OCI-M1 (cell line): Measurements from ENCODE around the gene HAX1.
"Not testable (repeated sequence)": the region's sequence is repeated elsewhere in the genome, so short reads cannot be mapped to it uniquely, and the experiment has no call there.

Source experiments
- DNase-seq: peaks from one replicate; lab custom pipeline; 2025; lab: John Stamatoyannopoulos, UW

Gene HAX1

DNA sequence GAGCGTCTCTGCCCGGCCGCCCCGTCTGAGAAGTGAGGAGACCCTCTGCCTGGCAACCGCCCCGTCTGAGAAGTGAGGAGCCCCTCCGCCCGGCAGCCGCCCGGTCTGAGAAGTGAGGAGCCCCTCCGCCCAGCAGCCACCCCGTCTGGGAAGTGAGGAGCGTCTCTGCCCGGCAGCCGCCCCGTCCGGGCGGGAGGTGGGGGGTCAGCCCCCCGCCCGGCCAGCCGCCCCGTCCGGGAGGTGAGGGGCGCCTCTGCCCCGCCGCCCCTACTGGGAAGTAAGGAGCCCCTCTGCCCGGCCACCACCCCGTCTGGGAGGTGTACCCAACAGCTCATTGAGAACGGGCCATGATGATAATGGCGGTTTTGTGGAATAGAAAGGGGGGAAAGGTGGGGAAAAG is 15.2 kb downstream of the HAX1 start:
- DNase-seq: not testable (repeated sequence)

DNA sequence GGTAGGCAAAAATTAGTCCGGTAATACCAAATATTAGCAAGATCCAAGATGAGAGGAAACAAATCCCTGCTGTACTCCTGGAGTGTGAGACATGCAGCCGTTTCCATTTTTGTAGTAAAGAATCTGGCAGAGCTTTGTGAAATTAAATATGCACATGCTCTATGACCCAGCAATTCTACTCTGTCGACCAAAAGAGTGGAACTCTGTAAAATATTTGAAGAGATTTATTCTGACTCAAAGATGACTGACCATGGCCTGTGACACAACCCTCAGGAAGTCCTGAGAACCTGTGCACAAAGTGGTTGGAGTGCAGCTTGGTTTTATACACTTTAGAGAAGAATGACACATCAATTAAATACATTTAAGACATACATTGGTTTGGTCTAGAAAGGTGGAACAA is 16.2 kb downstream of the HAX1 start:
- DNase-seq: no peak

DNA sequence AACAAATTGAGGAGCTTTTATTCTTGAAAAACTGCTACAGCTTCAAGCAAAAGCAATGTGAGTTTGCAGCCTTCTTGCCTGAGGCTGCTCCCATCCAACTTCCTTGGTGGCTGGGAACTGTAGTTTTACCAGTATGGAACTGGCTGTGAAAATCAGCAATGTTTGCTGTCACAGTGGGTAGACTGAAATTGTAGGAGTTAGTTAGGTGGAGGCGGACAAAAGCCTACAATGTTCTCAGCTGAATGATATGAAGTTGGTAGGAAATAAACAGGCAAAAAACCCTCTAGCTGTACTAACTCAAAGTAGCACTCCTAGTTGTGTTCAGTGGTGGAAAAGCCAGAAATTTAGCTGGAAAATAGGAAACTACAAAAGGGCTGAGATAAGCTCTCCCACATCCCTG is 18.5 kb downstream of the HAX1 start:
- no peak for DNase-seq

DNA sequence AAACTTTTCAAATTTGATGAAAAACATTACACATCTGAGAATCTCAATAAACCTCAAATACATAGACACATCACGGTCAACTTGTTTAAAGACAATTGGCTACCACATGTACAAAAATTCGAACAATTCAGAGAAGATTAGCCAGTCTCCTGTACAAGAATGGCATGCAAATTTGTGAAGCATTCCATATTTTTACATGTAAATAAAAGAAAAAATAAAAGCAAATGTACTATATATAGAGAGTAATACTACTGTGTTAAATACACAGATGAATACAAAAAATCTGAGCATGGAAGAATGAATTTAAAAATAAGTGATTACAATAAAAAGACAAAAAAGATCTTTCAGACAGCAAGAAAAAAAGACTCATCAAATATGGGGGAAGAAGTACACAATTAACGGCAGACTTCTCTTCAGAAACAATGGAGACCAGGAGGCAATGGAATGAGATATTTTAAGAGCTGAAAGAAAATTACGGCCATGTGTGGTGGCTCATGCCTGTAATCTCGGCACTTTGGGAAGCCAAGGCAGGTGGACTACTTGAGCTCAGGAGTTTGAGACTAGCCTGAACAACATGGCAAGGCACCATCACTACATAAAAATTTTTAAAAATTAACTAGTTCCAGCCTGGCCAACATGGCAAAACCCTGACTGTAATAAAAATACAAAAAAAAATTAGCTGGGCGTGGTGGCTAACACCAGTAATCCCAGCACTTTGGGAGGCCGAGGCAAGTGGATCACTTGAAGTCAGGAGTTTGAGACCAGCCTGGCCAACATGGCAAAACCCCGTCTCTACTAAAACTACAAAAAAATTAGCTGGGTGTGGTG is 23.2 kb downstream of the HAX1 start:
- DNase-seq: peak; percentile 52

DNA sequence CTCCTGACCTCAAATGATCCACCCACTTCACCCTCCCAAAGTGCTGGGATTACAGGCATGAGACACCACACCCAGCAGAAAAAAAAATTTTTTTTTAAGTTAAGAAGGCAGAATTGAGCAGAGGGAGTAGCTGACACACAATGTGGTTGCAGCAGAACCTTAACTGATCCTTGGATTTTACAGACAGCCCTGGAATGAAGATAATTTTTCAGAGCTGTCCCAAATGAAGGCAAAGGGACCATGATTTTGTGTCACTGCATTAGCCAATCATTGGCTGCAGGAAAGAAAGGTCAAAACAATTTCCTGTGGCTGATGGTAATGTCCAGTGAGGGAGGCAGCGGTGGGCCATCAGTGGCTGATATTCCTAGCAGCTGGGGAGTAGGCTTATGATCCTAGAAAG is 29.2 kb downstream of the HAX1 start:
- DNase-seq: no peak

DNA sequence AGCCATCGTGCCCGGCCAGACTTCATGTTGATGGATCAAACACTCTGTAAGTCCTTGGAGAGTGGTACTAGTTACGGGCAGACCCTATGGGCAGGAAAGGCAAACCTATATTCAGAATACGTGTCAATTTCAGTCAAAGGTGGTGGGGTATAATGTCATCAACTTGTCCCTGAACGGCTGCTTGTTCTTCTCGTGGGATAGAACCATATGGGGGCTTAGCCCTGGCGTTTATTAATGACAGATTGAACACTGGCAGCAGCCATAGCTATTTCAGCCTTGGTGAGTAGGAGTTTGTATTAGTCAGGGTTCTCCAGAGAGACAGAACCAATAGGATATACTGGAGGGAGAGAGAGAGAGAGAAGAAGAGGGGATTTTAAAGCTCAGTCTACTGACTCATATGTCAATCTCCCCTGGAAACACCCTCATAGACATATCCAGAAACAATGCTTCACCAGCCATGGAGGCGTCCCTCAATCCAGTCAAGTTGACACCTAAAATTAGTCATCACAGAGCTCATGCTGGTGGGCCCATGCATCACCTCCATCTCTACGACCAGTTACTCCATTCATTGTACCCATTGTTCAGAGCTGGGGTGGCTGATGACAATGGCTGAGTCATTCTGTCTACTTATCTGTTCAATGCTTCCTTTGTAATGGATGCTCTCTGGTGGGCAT is 32.4 kb downstream of the HAX1 start:
- no peak for DNase-seq

DNA sequence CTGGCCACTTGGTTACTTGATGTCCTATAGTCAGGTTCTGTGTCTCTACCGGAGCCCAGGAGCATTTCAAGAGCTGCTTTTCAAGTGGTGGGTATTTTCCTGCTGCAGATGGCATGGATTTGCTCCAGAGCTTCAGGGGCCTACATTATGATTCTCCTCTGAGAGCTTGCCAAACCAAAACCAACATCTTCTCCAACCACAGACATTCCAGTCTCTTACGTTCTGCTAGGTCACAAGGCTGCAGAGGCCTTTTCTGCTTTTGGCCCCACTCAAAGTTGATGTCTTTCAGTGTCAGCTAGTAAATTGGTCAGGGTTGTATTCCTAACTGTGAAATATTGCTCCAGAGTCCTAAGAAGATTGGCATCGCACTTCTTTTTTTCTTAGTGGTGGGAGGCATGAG is 33.7 kb downstream of the HAX1 start:
- DNase-seq: no peak

DNA sequence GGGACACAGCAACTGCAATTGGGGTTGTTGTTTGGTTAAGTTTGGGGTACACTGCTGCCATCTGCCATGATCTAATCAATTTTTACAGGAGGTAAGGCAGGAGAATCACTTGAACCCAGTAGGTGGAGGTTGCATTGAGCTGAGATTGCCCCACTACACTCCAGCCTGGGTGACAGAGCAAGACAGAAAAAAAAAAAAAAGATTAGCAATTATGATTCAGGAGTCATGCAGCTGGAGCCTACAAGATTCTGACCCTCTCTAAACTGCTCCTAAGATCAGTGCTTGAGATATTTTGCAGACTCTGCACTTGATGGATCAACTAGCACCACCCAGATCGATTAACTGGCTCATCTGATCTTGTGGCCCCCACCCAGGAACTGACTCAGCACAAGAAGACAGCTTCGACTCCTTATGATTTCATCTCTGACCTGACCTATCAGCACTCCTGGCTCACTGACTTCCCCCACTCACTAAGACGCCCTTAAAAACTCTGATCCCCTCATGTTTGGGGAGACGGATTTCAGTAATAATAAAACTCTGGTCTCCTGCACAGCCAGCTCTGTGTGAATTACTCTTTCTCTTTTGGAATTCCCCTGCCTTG is 35.3 kb downstream of the HAX1 start:
- DNase-seq: not testable (repeated sequence)

DNA sequence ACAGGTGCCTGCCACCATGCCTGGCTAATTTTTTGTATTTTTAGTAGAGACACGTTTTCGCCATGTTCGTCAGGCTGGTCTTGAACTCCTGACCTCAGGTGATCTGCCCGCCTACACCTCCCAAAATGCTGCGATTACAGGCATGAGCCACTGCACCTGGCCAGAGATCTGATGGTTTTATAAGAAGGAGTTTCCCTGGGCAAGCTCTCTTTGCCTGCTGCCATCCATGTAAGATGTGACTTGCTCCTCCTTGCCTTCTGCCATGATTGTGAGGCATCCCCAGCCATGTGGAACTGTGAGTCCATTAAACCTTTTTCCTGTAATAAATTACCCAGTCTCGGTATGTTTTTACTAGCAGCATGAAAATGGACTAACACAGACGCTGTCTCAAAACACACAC is 36.7 kb downstream of the HAX1 start:
- DNase-seq: not testable (repeated sequence)

DNA sequence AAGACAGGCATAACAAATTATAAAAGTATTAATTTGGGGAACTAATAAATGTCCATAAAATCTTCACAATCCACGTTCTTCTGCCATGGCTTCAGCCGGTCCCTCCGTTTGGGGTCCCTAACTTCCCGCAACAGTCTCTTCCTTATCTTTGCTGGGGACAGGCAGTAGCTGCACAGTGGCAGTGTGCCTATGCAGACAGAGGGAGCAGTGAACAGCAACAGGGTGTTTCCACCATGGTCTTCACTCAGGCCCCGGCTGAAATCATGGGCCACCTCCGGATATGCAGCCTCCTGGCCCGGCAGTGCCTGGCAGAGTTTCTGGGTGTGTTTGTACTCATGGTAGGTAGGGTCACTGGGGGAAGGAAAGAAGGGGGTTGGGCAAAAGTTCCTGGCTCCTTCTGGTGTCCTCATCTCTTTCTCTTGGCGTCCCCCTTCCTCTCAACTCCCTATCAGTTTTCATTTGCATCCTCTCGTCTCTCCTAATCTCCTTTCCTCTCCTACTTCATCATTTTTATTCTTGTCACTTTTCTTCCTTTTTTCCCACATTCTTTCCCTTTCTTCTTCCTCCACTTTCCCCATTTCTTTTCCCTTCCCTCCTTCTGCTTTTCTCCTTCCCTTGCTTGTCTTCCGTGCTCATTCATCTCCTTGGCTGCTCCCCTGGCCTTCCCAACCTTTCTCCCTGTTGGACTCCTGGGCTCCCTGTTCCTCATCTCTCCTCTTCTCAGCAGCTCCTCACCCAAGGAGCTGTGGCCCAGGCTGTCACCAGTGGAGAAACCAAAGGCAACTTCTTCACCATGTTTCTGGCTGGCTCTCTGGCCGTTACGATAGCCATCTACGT is 40.0 kb downstream of the HAX1 start:
- peak; percentile 33 for DNase-seq

DNA sequence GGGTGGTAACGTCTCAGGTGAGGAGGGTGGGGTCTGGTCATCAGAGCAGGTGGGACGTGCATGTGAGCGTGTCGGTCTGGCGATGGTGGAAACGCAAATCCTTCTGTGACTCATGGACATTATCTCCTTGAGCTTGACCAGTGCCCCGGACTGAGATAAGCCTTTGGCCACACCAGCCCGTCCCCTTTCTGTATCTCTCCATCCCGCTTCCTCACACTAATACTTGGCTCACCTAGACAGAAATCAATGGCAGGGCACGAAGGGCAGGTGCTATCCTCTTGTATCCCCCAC is 40.6 kb downstream of the HAX1 start:
- peak; percentile 50 for DNase-seq

DNA sequence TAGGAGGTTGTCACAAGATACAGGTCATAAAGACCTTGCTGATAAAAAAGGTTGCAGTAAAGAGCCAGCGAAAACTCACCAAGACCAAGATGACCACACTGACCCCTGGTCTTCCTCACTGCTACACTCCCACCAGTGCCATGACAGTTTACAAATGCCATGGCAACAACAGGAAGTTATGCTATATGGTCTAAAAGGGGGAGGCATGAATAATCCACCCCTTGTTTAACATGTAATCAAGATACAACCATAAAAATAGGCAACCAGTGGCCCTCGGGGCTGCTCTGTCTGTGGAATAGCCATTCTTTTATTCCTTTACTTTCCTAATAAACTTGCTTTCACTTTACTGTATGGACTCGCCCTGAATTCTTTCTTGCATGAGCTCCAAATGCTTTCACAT is 41.8 kb downstream of the HAX1 start:
- not testable (repeated sequence) for DNase-seq

DNA sequence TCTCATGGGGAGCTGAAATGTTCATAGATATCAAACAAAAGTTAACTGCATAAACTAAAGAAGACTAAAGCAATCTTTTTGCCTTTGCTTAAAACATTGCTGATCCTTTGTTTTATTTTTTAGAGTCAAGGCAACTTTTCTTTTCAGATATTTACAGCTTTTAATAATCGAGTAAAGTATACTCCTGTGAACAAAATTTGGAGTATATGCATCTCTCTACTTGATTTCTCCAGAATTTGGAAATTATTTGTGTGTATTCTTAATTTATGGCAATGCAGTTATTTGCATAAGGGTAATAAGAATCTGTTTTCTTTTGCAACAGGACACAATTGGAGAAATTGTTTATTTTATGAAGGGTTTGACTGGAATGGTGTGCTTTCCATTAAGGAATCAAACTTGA is 44.3 kb downstream of the HAX1 start:
- DNase-seq: peak; percentile 61

DNA sequence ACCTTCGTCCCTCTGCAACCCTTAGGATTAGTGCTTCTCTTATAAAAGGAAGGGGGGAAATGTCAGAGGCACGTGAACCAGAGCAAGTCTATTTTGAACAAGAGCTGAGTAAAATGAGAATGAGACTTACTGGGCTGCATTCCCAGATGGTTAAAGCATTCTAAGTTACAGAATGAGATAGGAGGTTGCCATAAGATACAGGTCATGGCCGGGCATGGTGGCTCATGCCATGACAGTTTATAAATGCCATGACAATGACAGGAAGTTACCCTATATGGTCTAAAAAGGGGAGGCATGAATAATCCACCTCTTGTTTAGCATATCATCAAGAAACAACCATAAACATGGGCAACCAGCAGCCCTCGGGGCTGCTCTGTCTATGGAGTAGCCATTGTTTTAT is 46.0 kb downstream of the HAX1 start:
- no peak for DNase-seq

DNA sequence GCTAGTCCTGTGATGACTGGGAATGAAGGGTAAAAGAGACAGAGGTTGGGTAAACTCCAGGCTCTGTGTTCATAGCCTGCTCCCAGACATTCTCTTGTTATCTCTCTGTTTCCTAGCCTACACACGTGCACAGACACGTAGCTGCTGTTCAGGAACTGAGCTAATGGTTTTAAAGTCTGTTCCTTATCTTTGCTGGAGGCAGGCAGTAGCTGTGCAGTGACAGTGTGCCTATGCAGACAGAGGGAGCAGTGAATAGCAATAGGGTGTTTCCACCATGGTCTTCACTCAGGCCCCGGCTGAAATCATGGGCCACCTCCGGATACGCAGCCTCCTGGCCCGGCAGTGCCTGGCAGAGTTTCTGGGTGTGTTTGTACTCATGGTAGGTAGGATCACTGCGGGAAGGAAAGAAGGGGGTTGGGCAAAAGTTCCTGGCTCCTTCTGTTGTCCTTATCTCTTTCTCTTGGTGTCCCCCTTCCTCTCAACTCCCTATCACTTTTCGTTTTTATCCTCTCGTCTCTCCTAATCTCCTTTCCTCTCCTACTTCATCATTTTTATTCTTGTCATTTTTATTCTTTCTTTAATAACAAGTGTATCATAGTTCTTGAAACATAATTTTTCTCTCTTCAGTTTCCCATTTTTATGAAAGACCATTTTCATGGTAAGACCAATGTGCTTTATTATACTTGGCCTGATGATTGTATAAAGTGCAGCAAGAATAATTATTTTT is 48.6 kb downstream of the HAX1 start, which contains the start of gene AQP10:
TSS of gene AQP10 (plus strand) at position 212 of the 727 bp plus-strand sequence. CDS start at position 275, 63 bp downstream.
- peak; percentile 94 for DNase-seq

DNA sequence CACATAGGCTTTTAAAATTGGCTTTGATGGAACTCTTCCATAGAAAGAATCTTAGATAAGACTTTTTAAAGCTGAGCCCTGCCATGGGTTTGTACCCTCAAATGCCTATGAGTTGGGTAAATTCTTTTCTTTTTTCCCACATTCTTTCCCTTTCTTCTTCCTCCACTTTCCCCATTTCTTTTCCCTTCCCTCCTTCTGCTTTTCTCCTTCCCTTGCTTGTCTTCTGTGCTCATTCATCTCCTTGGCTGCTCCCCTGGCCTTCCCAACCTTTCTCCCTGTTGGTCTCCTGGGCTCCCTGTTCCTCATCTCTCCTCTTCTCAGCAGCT is 49.1 kb downstream of the HAX1 start:
- DNase-seq: not testable (repeated sequence)

DNA sequence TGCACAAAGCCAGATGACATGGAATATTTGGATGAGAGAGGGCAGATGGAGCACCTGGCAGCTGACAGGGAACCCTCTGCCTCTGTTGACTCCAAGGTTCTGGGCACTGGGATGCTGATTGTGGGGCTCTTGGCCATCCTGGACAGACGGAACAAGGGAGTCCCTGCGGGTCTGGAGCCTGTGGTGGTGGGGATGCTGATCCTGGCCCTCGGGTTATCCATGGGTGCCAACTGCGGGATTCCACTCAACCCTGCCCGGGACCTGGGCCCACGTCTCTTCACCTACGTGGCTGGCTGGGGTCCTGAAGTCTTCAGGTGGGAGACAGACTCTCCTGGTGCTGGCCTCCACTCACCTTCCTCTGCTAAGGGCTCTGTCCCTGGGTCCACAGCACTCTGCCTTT is 51.1 kb downstream of the HAX1 start:
- DNase-seq: no peak

DNA sequence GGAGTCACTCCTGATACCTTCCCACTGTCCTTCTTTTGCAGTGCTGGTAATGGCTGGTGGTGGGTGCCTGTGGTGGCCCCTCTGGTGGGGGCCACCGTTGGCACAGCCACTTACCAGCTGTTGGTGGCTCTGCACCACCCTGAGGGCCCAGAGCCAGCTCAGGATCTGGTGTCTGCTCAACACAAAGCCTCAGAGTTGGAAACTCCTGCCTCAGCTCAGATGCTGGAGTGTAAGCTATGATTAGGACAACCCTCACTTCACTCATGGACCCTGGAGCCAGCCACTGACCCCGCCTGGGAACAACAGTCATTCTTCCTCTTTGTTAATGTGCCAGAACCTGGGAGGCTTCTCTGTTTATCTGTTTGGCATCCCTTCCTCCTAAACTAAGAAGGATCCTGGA is 51.8 kb downstream of the HAX1 start:
- no peak for DNase-seq

DNA sequence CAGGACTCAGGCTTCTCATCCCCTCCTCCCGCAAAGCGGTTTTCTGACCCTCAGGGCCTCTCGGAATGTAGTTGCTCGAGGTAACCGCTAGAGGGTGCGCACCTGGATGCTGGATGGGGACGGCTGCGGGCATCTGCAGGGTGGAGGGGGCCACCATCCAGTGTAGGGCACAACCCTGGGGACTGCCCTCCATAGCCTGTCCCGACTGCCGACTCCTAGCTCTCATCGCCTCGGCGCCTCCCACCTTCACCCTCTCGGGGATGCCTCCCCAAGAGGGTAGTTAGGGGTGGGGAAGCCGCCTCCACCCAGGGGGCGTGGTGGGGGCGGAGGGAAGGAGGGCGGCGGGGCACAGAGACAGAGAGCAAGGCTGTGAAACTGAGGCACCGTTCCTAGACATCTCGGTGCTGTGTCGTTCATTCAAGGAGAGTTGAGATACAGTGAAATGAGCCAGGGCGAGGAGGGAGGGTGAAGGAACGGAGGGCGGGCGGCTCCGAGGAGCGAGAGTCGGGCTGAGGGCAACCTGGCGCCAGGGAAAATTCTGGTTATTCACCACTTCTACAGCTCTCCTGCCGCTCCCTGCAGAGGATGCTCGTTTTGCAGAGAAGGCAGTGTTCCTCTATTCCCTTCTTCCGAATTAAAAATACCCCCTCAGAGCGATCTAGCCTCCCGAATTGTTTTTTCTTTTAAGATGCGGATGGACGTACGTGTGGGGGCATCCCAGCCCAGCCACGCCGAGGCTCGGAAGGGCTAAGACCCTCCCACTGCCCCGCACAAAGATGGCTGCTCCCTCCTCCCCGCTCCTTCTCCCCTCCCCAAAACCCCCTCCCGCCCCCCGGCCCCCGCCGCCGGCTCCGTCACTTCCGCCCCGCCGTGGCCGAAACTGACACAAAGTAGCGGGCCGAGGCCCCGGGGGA is 52.5 kb downstream of the HAX1 start, which contains the start of gene ATP8B2:
TSS of gene ATP8B2 (plus strand) at position 857 of the 914 bp plus-strand sequence. CDS start 2,617 bp downstream, outside the sequence.
- peak; percentile 91 for DNase-seq
